NCI-H146 (cell line): ENCODE data around the gene EPYC.
"Not testable (repeated sequence)": the region's sequence is repeated elsewhere in the genome, so short reads cannot be mapped to it uniquely, and the experiment has no call there.

Experiments
- DNase-seq: peaks from one replicate; lab custom pipeline; 2025; lab: John Stamatoyannopoulos, UW

EPYC gene

DNA sequence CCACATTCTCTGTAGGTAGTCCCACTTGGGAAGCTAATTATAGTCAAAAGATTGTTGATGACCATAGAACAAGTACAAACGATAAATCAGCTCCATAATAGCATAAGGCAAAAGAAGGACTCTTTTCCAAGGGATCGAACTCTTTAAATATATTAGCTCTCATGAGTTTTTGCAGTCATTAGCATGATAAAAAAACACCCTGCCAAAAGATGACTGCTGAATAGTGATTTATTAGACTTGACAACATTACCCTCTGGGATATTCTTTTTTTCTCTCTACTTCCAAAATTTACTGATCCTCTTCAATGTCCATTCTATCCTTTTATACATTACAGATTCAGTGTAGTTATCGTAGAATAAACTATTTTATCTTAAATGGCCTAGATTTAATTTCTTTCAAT, 14.2 kb downstream of the EPYC start:
- DNase-seq = no peak

DNA sequence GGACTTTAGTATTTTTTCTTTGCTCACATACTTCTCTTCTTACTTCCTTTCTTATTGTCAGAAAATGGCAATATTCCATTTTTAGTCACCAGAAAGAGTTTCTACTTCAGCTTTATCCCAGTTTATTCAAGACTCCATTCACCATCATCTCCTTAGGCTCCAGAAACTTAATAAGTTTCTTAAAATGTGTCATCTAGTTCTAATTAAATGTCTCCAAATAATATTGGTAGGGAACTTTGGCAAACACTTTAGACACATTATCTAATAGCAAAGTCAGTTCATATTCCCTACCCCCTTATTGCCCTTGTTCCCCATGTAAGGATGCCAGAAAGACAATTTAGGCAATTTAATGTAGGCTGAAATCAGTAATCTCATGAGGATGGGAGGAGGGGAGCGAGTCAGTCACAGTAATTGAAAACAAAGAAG, 15.1 kb downstream of the EPYC start:
- no peak for DNase-seq

DNA sequence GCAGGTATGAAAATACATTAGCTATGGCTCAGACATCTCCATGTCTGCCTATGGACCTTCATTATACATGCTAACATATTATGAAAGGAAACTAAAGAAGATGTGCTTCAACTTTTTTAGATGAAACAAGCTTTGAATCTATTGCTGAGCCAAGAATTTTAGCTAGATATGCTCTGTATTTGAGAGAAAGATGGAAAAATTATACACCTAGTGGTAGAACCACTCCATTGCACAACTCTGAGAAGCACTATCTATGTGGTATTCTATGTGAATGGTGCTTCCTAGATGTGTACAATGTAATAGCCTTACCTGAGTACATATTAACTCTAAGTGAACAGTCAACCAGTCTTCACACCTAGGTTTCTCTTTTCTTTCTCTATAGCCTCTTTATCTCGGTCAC, 17.3 kb downstream of the EPYC start:
- no peak for DNase-seq

DNA sequence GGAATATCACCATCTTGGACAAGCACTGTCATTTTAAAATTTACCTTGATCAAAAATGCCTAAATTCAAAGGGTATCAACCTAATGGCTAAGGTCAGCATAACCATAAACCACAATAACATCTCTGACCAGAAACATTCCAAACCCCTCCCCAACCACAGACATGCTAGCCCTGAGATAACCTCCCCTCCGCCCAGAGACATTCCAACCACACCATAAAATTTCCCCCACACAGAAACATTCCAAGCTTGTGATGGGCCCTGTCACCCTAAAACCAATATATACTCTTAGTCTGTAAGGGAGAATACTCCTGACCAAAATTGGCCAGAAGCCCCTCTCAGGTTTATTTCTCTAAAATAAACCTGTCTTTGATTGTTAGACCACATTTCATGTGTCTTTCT, 17.7 kb downstream of the EPYC start:
- no peak for DNase-seq

DNA sequence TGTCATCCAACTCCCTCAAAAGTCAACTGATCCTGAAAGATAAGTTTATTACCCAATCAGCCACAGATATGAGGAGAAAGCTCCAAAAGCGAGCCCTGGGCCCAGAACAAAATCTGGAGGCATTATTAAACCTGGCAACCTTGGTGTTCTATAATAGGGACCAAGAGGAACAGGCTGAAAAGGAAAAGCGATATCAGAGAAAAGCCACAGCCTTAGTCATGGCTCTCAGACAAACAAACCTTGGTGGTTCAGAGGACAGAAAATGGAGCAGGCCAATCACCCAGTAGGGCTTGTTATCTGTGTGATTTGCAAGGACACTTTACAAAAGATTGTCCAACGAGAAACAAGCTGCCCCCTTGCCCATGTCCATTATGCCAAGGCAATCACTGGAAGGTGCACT, 19.4 kb downstream of the EPYC start:
- DNase-seq = not testable (repeated sequence)

DNA sequence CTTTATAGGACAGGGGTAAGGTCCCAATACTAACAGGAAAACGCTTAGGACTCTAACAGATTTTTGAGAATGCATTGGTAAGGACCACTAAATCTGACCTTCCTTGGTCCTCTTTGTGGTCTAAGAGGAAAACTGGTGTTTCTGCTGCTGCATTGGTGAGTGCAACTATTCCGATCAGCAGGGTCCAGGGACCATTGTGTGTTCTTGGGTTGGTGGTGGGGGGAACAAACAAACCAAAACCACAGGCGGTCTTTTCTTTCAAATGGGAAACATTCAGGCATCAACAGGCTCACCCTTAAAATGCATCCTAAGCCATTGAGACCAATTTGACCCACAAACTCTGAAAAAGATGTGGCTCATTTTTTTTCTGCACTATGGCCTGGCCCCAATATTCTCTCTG, 20.7 kb downstream of the EPYC start:
- no peak for DNase-seq

DNA sequence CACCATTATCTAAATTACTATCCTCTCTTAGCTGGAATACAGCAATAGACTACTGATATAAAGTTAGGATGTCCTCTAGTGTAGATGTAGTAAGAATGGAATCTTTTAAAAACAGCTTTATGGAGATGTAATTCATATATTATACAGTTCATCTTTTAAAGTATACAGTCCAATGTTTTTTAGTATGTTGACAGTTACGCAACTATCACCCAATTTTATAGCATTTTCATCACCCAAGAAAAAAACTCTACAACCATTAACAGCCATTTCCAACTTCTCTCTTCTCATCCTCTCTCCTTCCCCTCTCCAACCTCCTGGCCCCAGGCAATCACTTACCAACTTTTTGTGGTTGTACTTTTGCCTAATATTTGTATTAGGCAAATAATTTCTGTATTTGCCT, 22.6 kb downstream of the EPYC start:
- no peak for DNase-seq

DNA sequence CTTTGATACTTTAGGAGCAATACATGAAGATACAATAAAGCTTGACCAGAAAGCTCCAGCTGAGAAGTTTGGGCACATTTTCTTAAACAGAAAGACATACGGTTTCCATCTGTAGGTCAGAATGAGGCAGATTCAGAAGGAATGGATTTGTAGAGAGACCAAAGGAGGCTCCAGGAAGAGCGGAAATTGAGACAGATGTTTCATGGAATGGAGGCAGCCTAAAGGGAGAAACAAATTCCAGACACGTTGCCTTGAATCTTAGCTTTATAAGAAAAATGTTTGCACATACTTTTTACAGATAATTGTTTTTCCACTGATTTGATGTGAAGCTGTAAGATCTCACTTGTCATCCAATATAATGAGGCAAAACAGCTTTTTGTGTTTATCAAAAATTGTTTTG, 24.8 kb downstream of the EPYC start:
- DNase-seq = no peak

DNA sequence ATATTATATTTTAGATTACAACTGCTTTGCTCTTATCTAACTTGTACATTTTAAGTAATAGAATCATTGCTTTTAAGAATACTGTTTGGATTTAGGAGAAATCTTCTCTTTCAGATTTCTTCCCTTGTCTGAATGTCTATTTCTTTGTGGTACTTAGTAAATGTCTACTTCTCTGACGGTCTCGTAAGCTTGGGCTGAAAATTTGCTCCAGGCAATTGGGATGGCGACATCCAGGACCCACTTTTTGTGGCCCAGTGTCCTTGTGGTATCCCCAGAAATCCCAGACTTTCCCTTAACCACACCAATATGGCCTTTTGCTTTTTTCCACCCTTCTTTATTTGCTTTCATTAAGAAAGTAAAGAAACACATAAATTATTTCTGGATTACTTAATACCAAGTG, 25.8 kb downstream of the EPYC start:
- no peak for DNase-seq

DNA sequence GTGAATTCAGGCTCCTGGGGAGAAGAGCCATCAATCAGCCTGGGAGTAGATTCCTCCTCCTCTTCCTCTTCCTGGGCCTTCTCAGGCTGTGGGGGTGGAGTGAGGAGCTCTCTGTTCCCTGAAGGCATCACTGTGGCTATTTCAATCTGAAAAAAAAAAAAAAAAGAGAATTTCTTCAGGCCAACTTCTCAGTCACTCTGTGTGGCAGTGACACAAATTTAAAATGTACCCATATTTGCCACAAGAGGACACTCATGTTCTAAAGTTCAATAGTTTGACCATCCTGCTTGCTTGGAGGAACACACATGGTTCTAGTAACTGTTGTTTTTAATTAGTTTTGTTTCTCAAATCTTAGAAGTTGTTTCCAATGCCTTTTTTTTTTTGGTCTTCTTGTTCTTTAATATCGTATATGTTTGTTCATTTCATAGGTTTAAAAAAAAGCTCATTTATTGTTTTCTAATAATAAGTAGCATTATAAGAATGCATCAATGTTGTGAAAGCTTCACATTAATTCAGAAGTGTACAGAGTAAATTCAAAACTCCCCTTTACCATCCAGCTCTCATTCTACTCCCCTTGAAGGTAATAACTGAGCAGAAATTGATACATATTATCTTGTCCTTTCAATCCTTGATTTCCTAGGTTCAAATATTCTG, 26.5 kb downstream of the EPYC start:
- DNase-seq = peak; percentile 11

DNA sequence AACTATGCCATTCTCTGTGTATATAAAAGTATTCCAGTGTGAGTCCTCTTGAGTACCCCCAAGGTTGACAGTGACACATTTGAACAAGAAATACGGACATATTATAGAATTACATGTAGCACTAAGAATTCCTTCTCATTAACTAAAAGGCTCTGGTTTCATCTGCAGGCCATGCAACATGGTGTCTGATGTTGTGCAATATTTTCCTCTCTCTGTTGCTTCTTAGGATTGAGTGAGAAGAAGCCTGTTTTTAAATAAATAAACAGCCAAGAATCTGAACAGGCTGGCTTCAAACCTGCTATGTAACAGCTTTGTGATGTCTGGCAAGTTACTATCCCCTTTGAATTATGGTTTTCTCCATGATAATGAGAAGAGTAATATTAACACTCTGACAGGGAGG, 27.5 kb downstream of the EPYC start:
- DNase-seq = no peak

DNA sequence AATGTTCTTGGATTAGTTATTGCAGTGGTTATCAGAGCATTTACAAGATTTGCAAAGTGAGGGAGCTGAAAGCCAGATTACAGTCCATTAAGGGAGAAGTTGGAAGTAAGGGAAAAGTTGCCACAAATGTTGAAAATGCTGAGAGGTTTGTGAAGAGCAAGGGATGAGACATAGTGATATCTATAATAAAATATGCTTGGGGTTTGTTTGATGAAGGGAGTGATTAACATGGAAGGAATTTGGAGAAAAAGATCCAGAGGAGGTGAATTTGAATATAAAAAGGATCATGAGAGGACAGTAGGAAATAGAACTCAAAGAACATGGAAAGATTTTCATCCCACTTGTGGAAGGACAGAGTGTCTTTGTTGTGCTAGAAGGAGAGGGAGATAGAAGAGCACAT, 30.5 kb downstream of the EPYC start:
- DNase-seq = no peak

DNA sequence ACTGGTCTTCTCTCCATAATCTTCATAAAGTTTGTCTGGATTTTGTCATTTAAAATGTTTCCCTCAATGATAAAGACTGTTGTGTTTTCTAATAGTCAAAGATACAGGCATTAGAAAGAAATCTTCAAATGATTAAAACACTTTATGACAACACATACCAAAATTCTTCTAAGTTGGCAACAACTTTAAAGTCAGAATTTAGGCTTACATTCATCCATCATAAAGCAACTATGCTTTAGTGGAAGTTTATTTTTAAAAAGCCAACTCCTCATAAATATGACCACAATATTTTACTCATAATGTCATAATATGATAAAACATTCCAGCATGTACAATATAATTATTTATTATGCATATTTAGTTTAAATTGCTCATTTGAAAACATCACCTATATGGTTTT, 32.5 kb downstream of the EPYC start:
- DNase-seq = no peak

DNA sequence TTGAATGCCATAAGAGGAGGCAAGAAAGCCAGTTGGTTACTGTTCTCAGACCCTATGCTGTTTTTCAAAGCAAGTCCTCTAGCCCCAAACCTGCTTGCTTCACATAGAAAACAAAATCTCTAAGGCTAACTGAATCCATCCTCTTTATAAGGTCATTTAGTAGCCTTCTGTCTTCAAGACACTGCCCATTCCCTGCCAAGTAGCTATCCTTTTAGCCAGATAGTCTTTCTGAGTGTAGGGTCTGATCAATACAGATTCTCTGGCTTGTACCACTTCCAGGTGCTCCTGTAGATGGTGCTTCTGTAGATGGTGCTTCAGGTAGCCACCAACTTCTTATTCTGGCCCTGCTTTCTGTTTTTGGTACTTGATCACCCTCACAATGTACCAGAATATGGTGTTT, 33.9 kb downstream of the EPYC start:
- no peak for DNase-seq

DNA sequence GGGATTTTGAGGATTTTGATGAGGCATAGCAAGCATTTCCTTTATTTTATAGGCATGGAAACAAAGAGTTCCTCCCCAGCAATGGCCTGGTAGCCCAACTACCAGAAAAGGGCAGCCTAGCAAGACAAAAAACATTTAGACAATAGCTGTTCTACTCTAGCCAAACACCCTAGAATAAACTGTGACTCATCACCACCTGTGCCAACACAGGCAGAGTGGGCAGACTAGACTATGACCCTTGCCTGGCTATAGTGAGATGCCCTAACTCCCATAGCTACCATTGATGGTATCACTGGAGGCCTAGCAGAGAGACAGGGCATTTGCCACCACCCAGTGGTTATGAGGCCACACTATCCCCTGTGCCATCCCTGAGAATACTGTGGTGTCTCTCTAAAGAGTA, 34.3 kb downstream of the EPYC start:
- no peak for DNase-seq

DNA sequence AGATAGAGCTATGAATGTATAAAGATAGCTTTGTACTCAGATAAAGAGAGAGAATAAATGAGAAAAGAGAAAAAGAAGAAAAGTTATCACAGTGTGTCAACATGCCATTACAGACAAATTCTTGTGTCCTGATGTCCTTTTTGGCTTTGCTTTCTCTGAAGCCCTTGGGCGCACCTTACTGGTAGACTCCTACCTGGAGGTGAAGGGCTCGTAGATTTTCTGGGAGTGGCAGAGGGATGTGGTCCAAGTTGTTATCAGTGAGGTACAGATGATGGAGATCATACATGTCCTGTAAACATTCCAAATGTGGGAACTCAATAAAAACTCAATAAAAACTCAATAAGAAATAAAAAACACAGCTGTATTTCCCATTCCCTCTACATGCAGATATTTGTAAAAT, 34.9 kb downstream of the EPYC start:
- DNase-seq = no peak

DNA sequence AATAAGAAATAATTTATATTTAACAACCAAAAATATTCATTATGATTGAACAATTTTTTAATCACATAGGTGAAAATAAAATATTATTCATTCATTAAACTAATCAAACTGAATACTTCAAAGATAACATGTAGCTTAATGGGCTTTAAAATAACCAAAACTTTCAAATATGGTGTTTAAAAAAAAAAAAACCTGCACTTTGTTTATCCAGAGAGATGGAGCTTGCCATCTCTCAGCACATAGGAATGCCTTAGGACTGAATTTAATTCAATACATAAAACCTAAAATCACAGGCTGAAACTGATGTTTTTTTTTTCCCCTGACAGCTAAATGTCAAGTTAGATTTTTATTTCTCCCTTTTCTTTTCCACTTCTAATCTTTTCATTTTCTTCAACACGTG, 35.4 kb downstream of the EPYC start:
- no peak for DNase-seq

DNA sequence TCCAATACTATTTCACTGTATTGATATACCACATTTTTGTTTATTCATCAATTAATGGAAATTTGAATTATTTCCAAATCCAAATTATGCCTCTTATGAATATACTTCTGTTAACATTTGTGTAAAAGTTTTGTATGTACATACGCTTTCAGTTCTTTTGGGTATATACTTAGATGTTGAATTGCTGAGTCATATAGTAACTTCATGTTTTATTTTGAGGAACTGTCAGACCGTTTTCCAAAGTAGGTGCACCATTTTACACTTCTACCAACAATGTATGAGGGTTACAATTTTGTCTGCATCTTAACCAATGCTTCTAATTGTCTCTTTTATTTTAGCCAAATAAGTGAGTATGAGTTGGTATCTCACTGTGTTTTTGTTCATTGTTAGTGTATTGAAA, 39.6 kb downstream of the EPYC start:
- no peak for DNase-seq

DNA sequence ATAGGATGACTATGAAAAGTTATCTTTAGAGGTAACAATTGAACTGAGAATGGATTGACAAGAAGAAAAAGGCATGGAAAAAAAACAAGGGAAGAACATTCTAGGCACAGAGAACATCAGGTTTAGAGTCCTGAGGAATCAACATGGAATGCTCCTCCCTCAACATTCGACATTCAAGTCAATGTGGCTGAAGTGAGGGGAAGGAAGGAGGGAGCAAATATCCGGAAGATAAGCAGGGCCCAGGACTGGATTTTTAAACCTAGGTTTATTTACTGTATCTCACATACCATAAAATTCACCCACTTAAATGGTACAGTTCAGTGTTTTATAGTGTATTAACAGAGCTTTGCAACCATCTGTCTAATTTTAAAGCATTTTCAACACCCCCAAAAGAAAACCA, 40.2 kb downstream of the EPYC start:
- no peak for DNase-seq

DNA sequence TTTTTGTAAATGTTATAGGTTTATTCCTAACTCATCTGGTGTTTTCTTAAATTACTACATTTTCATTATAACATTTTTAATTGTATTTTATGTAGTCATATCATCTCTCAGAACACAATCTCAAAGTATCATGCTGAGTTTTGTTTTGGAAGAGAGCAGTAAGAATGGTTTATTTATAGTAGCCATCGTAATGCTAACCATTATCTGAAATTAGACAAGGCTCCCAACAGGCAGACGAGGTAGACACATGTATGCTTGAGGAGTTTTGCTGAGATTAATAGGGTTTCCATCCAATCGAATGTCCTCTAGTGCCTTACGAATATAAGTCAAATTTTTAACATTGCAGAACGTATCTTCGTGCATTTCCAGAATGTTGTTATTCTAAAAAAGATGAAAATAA, 40.8 kb downstream of the EPYC start:
- DNase-seq = no peak

DNA sequence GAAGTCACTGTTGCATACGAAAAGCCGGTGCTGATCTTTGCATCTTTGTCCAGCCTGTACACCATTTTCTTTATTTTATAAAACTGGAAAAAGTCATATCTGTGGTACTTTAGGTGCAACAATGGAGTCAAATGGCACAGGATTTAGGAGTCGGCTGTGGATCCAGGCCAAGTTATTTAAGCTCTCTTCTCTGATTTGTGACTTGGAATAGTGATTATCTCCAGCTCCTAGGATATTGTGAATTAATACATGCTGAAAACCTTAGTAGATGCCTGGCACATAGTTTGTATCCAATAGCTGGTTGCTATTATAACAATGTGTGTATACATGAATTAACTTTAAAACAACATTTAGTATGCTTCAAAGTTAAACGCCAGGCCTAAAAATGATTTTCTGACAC, 43.6 kb downstream of the EPYC start:
- DNase-seq = no peak

DNA sequence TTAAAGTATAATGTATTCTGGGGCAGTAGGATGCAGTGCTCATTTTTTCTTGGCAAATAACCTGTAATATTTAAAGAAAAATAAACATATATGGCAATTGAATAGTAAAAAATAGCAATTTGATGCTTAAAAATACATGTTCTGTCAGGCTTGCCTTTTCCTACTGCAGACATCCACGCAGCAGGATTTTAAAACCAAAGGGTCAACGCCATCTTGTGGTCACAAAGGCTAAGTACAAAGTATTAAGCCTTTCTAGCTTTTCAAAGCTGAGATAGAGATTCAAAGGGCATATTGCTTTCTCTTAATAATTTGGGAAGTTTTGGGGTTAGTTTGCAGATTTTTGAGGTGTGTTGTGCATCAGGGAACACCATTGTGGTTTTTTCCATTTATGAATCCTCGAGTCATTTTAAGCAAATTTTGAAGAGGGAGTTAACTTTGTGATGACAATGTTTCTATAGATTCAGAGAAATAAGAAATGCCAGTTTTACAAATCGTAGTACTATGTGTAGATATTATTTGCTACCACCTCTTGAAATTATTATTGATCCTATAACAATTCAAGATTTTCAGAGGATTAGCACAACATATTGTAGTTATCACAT, 45.1 kb downstream of the EPYC start:
- peak; percentile 25 for DNase-seq

DNA sequence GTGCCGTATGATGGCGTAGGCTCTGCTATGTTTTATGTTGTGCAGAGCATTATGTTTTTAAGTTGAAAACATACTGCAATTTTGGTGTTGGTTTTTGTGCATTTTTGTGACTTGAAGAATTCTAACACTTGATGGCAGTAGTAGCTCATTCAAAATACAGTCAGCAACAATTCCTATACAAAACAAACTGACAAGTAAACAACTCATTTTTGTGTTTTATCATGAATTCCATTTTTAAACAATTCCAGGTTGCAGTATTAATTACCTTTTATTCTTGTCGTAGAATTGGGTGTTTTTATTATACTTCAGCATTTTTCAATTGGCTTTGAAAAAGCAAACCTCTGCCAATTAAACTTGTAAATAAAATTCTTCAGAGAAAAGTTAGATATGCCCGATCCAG, 45.7 kb downstream of the EPYC start:
- DNase-seq = no peak

DNA sequence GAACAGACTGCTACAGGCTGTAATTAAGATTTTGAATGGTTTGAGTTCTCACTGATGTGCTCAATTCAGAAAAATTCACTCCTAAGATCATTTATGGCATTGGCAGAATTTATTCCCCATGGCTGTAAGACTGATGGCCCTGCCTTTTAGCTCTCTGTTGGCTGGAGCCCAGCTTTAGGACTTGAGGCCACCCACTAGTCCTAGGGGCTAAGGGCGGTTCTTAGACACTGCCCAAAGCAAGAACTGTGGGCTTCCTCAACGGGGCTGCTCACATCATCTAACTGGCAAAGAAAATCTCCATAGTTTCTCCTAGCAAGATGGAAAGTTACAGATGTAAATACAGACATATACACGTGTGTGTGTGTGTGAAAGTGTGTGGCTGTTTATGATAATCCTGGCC, 46.4 kb downstream of the EPYC start:
- no peak for DNase-seq
